ENCODE results near the gene JAG1. TPM values are rescaled to one million over a fixed set of nuclear protein-coding genes. Genes with fewer than 3 reads are reported as not detected.
A peak's percentile ranks its signal among the peaks of the same experiment; 100 is the strongest.

The JAG1 gene
- total RNA-seq (2014; rRNA removed; shearing (Covaris generic)), result 3.0 and 3.1 TPM in 2 replicates

DNA sequence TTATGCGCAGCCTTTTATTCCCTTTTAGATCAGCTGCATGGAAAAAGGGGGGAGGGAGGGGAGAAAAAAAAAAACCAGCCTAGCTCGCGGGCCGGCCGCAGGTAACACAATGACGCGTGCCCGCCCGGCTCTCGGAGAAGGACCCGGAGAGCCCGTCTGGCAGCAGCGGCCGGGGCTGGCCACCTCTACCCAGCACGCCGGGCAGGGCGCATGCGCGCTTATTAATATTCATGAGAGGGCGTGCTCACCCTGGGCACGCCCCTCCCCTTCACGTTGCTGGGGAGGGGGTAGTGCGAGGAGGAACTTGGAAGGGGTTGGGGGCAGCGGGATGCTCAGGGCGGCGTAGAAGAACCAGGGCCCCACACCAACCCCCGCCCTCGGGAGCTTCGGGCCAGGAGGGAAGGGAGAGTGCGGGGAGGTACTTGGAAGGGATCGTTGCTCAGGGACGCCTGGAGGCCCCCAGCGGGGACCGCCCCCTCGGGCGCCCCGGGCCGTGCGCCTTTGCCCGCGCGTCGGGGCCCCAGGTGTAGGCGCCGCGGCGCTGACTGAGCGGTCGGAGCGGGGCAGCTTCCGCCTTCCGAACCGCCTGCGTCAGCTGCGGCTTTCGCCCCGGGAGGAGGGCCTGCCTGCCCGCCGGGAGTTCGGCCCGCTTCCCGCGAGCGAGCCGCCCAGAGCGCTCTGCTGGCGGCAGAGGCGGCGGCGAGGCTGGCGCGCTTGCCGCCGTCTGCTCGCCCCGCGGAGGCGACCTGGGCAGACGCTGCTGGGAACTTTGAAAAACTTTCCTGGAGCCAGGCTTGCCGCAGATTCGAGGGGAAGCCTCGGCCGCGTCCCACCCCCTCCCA lies at the start of gene JAG1:
JAG1 (minus strand) TSS at position 158 of the 842 bp plus-strand sequence. CDS start 469 bp downstream, outside the sequence.
- peak; percentile 90 for DNase-seq (ENCODE audit: low read depth)

DNA sequence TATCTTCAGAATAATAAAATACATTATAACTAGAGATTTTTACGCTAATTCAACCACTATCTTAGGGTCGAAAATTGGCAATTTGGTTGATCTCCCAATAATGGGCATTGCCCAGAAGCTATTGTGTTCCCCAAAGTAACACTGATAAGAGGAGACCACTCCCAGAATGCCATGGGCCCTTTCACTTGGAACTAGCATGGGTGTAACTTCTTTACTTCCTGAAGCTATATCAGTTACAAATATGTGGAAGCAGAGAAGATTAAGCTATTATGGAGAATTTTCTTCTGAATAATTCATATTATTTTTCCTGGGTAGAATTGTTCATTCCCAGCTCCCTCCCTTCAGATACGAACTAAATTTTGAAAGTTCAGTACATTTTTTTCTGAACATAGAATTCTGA lies 48.2 kb upstream of the JAG1 start:
- no peak for DNase-seq (ENCODE audit: low read depth)

DNA sequence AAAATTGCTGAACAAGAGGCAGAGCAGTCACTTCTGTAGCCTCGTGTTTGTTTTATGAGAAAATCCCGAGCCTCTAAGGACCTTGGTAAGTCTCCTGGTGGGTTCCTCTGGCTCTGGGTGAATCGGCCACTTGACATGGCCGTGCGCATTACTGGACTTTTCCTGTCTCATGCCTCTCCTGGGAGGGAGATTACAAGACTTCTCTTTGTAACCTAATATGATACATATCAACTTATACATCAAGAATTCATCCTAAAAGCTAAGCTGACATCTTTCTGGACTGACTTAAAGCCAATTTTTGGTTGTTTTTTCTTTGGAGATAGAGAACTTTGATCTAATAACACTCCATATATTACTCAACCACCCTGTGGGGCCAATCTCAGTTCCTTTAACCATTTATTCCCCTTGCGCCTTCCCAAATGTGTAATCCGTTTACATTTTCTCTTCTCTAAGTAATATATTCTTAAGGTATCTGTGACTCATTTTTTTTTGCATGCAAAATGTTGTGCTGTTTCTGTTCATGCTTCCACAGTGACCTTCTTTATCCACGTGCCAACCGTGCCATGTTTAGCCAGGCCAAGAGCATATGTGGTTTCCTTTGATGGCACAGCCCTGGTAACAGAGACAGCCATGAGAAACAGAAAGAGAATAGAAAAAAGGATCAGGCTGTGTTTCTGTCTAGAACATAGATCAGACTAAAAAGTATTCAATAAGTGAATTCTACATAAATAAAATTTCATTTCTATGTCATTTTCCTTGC lies 47.5 kb upstream of the JAG1 start:
- peak; percentile 14 for DNase-seq (ENCODE audit: low read depth)

DNA sequence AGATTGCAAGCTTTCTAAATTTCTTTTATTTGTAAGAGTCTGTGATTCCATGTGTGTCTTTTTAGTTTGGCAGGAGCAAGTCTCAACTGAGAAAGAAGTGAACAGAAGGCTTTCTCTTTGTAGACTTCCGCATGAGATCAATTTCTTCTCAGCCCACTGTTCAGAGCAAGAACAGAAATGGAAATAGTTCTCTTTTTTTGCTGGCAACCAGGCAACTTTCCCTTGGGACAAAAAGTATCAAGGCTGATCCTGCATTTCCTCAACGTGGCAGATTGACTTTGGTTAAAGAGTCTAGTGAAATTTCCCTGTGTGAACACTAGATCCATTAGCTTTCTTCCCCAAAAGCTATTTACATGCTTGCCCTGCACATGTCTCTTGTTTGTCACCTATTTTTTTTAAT lies 46.8 kb upstream of the JAG1 start:
- DNase-seq (ENCODE audit: low read depth), result no peak

DNA sequence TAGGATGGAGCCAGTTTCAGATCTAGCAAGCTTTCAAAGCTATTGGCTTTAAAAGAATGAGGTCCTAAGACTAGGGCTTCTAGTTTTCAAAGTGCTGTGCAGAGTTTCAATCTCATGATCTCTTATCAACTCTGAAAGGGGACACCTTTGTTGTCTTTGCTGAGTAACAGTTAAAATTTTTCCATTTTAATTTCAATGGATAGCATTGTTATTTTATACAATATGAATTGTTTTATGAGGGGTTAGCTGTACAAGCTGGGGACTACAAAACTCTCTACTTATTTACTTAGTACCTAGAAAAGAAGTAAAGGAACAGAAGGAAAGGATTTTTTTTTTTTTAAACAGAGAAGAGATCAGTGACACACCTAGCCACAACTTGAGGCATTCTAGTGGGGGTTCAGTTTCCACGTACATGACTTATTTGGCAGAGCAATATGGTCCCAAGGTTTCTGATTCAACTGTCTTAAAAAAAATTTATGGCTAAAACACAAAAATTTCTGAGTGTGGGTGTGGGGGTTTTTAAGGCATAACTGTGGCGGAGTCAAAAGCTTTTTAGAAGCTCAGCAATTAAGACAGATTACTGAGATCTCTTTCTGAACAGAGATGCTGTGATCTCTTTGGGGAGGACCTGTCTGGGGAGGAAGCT lies 46.1 kb upstream of the JAG1 start:
- no peak for DNase-seq (ENCODE audit: low read depth)

DNA sequence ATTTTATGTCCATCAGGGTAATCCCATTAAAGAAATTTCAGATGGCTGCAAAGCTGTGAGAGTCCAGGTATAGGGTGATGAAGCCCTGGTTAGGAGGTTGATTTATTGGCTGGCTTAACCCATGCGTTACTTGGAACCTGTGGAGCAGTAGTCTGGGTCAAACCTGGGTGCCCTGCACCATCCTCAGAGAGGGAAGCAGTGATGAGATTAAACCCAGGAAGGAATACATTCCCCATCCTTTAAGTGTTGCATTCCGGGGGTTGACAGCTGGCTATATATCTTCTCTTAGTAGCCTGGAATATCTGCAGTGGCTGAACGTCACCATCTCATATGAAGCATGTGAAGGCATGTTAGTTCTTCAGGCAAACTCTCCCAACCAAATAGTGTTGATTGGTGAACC lies 44.9 kb upstream of the JAG1 start:
- DNase-seq (ENCODE audit: low read depth), result no peak

- no peak for DNase-seq (ENCODE audit: low read depth)
These were observed 43.1 kb upstream of the JAG1 start for GRCh38 chr20:10716855-10717254.

DNA sequence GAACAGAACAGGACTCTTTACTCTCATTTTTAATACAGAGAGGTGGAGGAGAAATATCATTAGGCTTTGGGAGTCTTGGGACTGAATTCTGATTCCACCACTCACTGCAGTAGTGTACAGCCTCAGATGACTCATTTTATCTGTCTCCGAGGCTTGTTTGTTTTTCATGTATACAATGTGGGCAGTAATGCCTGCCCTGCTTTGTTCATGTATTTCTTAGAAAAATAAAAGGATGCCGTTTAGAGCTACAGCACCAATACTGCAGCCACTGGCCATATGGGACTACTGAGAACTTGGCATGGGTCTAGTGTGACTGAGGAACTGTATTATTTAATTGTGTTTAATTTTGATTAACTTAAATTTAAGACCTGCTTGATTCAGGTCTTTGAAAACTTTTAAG lies 41.2 kb upstream of the JAG1 start:
- peak; percentile 54 for DNase-seq (ENCODE audit: low read depth)

- no peak for DNase-seq (ENCODE audit: low read depth)
These were observed 40.6 kb upstream of the JAG1 start for GRCh38 chr20:10714236-10714975.

GRCh38 chr20:10713161-10713560 lies 39.4 kb upstream of the JAG1 start:
- DNase-seq (ENCODE audit: low read depth), result no peak

DNA sequence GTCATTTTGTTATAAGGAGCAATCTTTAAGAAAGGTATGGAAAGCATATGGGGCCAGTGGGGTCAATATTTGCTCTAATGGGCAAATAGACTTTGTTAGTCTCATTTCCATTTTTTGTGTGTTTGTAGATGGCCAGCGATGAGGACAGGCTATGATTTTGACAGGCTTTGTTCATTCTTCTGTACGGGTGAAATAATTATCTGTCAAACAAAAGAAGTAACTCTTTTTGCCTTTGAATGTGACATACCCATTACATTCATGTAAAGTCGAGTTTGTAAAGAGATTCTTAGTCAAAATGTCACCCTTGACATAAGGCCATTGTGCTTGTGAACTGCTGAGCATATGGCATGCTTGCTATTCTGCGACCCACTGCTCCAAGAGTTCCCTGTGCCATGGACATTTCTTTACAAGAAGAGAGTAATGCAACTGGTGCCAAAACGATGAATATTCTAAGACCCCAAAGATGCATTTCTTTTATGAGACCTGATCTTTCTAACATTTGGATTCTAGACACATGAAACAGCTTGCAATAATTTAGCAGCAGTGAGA lies 38.2 kb upstream of the JAG1 start:
- DNase-seq (ENCODE audit: low read depth), result no peak

GRCh38 chr20:10710991-10711775 lies 37.4 kb upstream of the JAG1 start:
- no peak for DNase-seq (ENCODE audit: low read depth)

DNA sequence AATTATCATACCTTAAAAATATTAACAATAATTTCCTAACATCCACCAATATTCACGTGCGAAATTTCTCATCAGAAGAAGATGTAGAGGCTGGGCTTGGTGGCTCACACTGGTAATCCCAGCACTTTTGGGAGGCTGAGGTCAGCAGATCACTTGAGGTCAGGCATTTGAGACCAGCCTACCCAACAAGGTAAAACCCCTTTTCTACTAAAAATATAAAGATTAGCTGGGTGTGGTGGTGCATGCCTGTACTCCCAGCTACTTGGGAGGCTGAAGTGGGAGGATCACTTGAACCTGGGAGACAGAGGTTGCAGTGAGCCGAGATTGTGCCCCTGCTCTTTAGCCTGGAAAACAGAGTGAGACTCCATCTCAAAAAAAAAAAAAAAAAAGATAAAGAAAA lies 36.1 kb upstream of the JAG1 start:
- no peak for DNase-seq (ENCODE audit: low read depth)

DNA sequence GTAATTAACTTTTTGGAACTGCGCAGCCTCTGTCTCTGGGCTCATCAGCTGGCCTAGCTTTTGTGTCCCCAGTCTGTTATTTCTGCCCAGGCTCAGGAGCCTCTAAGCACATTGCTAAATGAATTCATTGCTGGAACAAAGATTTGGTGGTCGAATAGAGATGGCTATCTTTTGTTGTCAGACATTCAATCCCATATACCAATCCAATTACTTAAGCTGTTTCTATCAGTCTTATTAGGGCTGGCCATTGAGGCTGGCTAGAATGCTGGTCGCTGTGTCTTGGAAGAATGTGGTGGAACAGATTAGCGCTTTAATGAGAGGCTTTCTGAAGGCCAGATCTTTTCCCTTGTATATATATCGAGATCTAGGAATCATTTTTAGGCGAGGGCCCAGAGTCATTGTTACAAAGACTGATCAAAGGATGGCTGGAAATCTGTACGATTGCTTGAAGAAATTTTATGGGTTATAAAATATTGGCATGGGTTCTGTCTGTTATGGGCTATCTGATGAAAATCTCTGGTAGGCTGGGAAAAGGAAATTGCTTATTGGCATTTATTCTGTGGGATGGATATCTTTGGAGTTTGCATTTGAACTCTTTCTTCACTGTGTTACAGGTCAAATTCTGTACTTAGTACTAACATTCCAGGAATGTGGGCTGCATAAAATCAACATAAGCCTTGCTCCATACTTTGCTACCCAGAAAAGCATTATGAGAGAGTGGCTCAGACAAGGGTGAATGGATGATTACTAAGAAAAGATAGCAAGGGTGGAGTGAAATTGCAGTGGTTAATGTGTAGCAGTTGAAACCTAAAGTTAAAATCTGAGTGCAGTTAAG lies 34.8 kb upstream of the JAG1 start:
- DNase-seq (ENCODE audit: low read depth), result no peak

GRCh38 chr20:10707791-10708190 lies 34.0 kb upstream of the JAG1 start:
- no peak for DNase-seq (ENCODE audit: low read depth)

GRCh38 chr20:10707068-10707467 lies 33.3 kb upstream of the JAG1 start:
- DNase-seq (ENCODE audit: low read depth), result no peak

DNA sequence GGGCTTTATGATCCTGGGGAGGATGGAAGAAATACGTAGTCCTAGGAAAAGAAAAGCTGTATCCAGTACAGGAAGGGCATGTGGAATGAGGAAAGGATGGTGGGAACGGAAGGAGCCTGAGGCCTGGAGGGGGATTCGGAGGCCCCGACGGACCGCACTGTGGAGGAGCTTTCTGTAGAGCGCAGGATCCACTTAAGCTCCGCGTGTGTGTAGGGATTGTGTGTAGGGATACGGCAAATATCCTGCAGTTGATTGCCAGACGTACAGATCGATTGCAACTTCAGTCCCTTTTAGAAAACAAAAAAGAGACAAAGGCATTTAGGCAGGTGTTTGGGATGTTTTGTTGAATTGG lies 32.6 kb upstream of the JAG1 start:
- DNase-seq (ENCODE audit: low read depth), result no peak

- no peak for DNase-seq (ENCODE audit: low read depth)
These were observed 32.1 kb upstream of the JAG1 start for GRCh38 chr20:10705801-10706459.

- no peak for DNase-seq (ENCODE audit: low read depth)
These were observed 27.8 kb upstream of the JAG1 start for GRCh38 chr20:10701607-10702006.

Measured in RPMI7951 (cell line).